IMR-90 (cell line): ENCODE data around the gene CEP95. TPM values are rescaled to one million over a fixed set of nuclear protein-coding genes. Genes with fewer than 3 reads are reported as not detected.

Experiments used
- ATAC-seq: fragments of 200-7000 bp; cut with Tn5 transposase; 2 replicates; pipeline ENCODE4 v1.9.1; 2020; ENCODE audit warnings: low read depth, mild to moderate bottlenecking, moderate library complexity
- BruUV-seq: library from RNA; stranded (reverse); fragments of 400-500 nt; replicated peaks from 2 replicates; lab custom pipeline; 2021; lab: Mats Ljungman, UMichigan
- CTCF ChIA-PET: fragments of 300-600 bp; formaldehyde crosslinking; extraction: SDS; loops from one replicate; lab custom pipeline; 2021; ENCODE audit warnings: antibody characterized with exemption; lab: Yijun Ruan, JAX
- POLR2A ChIA-PET: fragments of 300-600 bp; sonication (Branson Sonifier 250); formaldehyde crosslinking; loops from one replicate; lab custom pipeline; 2022; ENCODE audit warnings: antibody characterized with exemption; ENCODE audit not compliant: unreplicated experiment; lab: Charles Lee
- DNase-seq: peaks from one replicate; pipeline ENCODE4 v3.0.0; 2013
- H2AFZ ChIP-seq: replicated peaks from 2 replicates; pipeline ENCODE3; 2013; ENCODE audit warnings: low read length, mild to moderate bottlenecking; ENCODE audit not compliant: poor library complexity
- H2AK5ac ChIP-seq: 2 replicates; pipeline ENCODE4 v1.6.1; 2013; ENCODE audit warnings: low read depth, low read length, inconsistent platforms
- H2AK9ac ChIP-seq: replicated peaks from 2 replicates; pipeline ENCODE3; 2013; ENCODE audit warnings: mild to moderate bottlenecking, low read depth, low read length, moderate library complexity; ENCODE audit not compliant: poor library complexity
- H2BK120ac ChIP-seq: 2 replicates; pipeline ENCODE4 v1.6.1; 2013; ENCODE audit warnings: low read depth, low read length, inconsistent platforms
- H2BK15ac ChIP-seq: 3 replicates; pipeline ENCODE4 v1.6.1; 2013; ENCODE audit warnings: low read depth, low read length, inconsistent platforms
- H2BK20ac ChIP-seq: 2 replicates; pipeline ENCODE4 v1.6.1; 2013; ENCODE audit warnings: low read depth, mild to moderate bottlenecking, inconsistent platforms, low read length, moderate library complexity
- H2BK5ac ChIP-seq: 2 replicates; pipeline ENCODE4 v1.6.1; 2013; ENCODE audit warnings: mild to moderate bottlenecking, low read depth, low read length, inconsistent platforms; ENCODE audit not compliant: poor library complexity, severe bottlenecking
- H3K14ac ChIP-seq: replicated peaks from 2 replicates; pipeline ENCODE4 v1.6.1; 2013; ENCODE audit warnings: low read depth, low read length, inconsistent platforms
- H3K18ac ChIP-seq: 2 replicates; pipeline ENCODE4 v1.6.1; 2013; ENCODE audit warnings: low read depth, low read length, control low read depth
- H3K23ac ChIP-seq: 2 replicates; pipeline ENCODE4 v1.6.1; 2013; ENCODE audit warnings: low read depth, low read length, inconsistent platforms
- H3K27ac ChIP-seq: 2 replicates; pipeline ENCODE4 v1.5.1; 2013; ENCODE audit warnings: mild to moderate bottlenecking, control low read depth, low read length; ENCODE audit not compliant: insufficient read depth
- H3K27me3 ChIP-seq: 2 replicates; pipeline ENCODE4 v1.6.1; 2013; ENCODE audit warnings: low read length; ENCODE audit not compliant: control insufficient read depth, insufficient read depth
- H3K36me3 ChIP-seq: 2 replicates; pipeline ENCODE4 v1.6.1; 2013; ENCODE audit warnings: low read length, mixed read lengths; ENCODE audit not compliant: control insufficient read depth, insufficient read depth
- H3K4ac ChIP-seq: 2 replicates; pipeline ENCODE4 v1.6.1; 2013; ENCODE audit warnings: low read depth, low read length, inconsistent platforms
- H3K4me1 ChIP-seq: 2 replicates; pipeline ENCODE4 v1.6.1; 2013; ENCODE audit warnings: low read length, mixed read lengths; ENCODE audit not compliant: control insufficient read depth, insufficient read depth
- H3K4me2 ChIP-seq: 2 replicates; pipeline ENCODE4 v1.6.1; 2013; ENCODE audit warnings: low read depth, mild to moderate bottlenecking, control low read depth, low read length, moderate library complexity
- H3K4me3 ChIP-seq: 2 replicates; pipeline ENCODE4 v1.5.1; 2013; ENCODE audit warnings: low read depth, mild to moderate bottlenecking, control low read depth, low read length, moderate library complexity; ENCODE audit not compliant: insufficient read depth
- H3K56ac ChIP-seq: 2 replicates; pipeline ENCODE4 v1.6.1; 2013; ENCODE audit warnings: low read length, inconsistent platforms; ENCODE audit not compliant: insufficient read depth; ENCODE audit errors: extremely low read depth
- H3K79me1 ChIP-seq, 2 experiments: 2 replicates each; pipeline ENCODE4 v1.6.1; 2013; ENCODE audit warnings: low read length in 2 of 2, inconsistent platforms in 1 of 2, low read depth in 1 of 2
- H3K9ac ChIP-seq: 2 replicates; pipeline ENCODE4 v1.6.1; 2013; ENCODE audit warnings: low read depth, low read length, control low read depth
- H3K9me1 ChIP-seq: 2 replicates; pipeline ENCODE4 v1.6.1; 2013; ENCODE audit warnings: low read length, inconsistent platforms; ENCODE audit not compliant: insufficient read depth
- H3K9me3 ChIP-seq: 2 replicates; pipeline ENCODE4 v1.6.1; 2013; ENCODE audit warnings: low read length; ENCODE audit not compliant: control insufficient read depth, insufficient read depth
- H4K20me1 ChIP-seq: 2 replicates; pipeline ENCODE4 v1.6.1; 2013; ENCODE audit warnings: low read length, inconsistent platforms; ENCODE audit not compliant: insufficient read depth
- H4K5ac ChIP-seq: 2 replicates; pipeline ENCODE4 v1.6.1; 2013; ENCODE audit warnings: mild to moderate bottlenecking, low read depth, low read length, control low read depth
- H4K8ac ChIP-seq, 2 experiments: 2 replicates each; pipeline ENCODE4 v1.6.1; 2013; ENCODE audit warnings: low read depth in 2 of 2, low read length in 2 of 2, control low read depth in 1 of 2, inconsistent platforms in 1 of 2
- H4K91ac ChIP-seq: 2 replicates; pipeline ENCODE4 v1.6.1; 2013; ENCODE audit warnings: low read depth, low read length, inconsistent platforms; ENCODE audit not compliant: insufficient read depth
- BHLHE40 ChIP-seq: fragments of 150-350 bp; IDR thresholded peaks from 2 replicates; pipeline ENCODE4 v1.6.1; 2016; ENCODE audit warnings: mild to moderate bottlenecking, low read depth, low read length
- CHD1 ChIP-seq: IDR thresholded peaks from 2 replicates; pipeline ENCODE4 v1.6.1; 2012; ENCODE audit warnings: low read depth, low read length, improper control_type of control experiment
- CTCF ChIP-seq: conservative IDR thresholded peaks from 2 replicates; pipeline ENCODE4 v1.5.1; 2012; ENCODE audit warnings: mild to moderate bottlenecking, low read depth, low read length, improper control_type of control experiment
- ELK1 ChIP-seq: fragments of 150-350 bp; IDR thresholded peaks from 2 replicates; pipeline ENCODE4 v1.6.1; 2016; ENCODE audit warnings: low read depth, mild to moderate bottlenecking, low read length, moderate library complexity, borderline replicate concordance
- FOS ChIP-seq: fragments of 150-350 bp; IDR thresholded peaks from 2 replicates; pipeline ENCODE4 v1.6.1; 2016; ENCODE audit warnings: low read depth, low read length
- POLR2A ChIP-seq: IDR thresholded peaks from 2 replicates; pipeline ENCODE4 v1.6.1; 2012; ENCODE audit warnings: mild to moderate bottlenecking, low read depth, low read length
- USF2 ChIP-seq: fragments of 150-350 bp; IDR thresholded peaks from 2 replicates; pipeline ENCODE4 v1.6.1; 2017; ENCODE audit warnings: mild to moderate bottlenecking, antibody characterized with exemption, low read length, low read depth
- WGBS, 2 experiments: methylation state at CpG; one replicate each; pipeline versions ENCODE4 v1.1.5 to v1.1.7; 2013; ENCODE audit warnings: missing lambda C conversion rate in 2 of 2; ENCODE audit not compliant: insufficient read length in 1 of 2; ENCODE audit errors: extremely low coverage in 2 of 2; 5-methylcytosine and 5-hydroxymethylcytosine counted together
- dilution Hi-C: fragments of 300-500 bp; cut with HindIII; formaldehyde crosslinking; loops from one replicate; pipeline ENCODE4 v1.14.3; 2018; ENCODE audit warnings: low sequenced_read_pairs; ENCODE audit not compliant: unreplicated experiment
- in situ Hi-C: fragments of 300-500 bp; cut with MboI; formaldehyde crosslinking; loops from 3 replicates; pipeline ENCODE4 v1.14.3; 2019; ENCODE audit warnings: low sequenced_read_pairs, inconsistent platforms, mixed read lengths
- intact Hi-C: fragments of 100-400 bp; cut with micrococcal nuclease; formaldehyde crosslinking; loops from 2 replicates; pipeline ENCODE4 v1.10.0; 2022
- polyA plus RNA-seq, 3 experiments: library from polyadenylated mRNA; depleted of rRNA; stranded (reverse); fragments of >200 nt; gene quantifications; 2 replicates each; pipeline ENCODE4 v1.2.3, GENCODE V29; 2012; ENCODE audit warnings: low replicate concordance in 1 of 3
- total RNA-seq: library from RNA; depleted of rRNA; stranded (reverse); fragments of >200 nt; gene quantifications from 2 replicates; pipeline ENCODE4 v1.2.3, GENCODE V29; 2012

CEP95 gene
- total and polyA plus RNA-seq, 2 of the 4 experiments (the other 2 are of a cell fraction), result 6.1 to 13.6 TPM

GRCh38 chr17:64534187-64534586, 27.4 kb downstream of the CEP95 start:
- Histone ChIP-seq H2BK120ac (no peak overlapping the region), H3K9me1 (peaks cover 20% of the 10 kb centered on the region; the same call in 1 of the 2 replicates), H3K27ac (no peak overlapping the region), H3K79me1 (peaks cover 3 to 58% of the 10 kb centered on the region in 2 experiments; a peak in 3 of 4 replicates), H3K56ac (no peak overlapping the region), H4K5ac (no peak overlapping the region), H3K9ac (no peak overlapping the region), H3K18ac (no peak overlapping the region), H2BK20ac (no peak overlapping the region), H2BK5ac (no peak overlapping the region), H2AFZ (no peak overlapping the region), H4K20me1 (peaks cover 56% of the 10 kb centered on the region), H3K36me3 (peaks cover 54% of the 10 kb centered on the region), H3K9me3 (no peaks in the 10 kb centered on the region), H4K91ac (no peak overlapping the region), H3K23ac (no peak overlapping the region), H2BK15ac (no peak overlapping the region), H3K4me2 (no peak overlapping the region), H2AK5ac (no peak overlapping the region), H3K4me3 (no peak overlapping the region), H4K8ac (peak overlapping the region in 1 of 2 experiments; percentile 12; a peak in 1 of 4 replicates), H3K4me1 (no peaks in the 10 kb centered on the region), H3K4ac (no peak overlapping the region), H3K14ac (no peak overlapping the region), H3K27me3 (no peaks in the 10 kb centered on the region), H2AK9ac (no peak overlapping the region)
- POLR2A ChIA-PET, result no interaction called here
- CTCF ChIA-PET, result no interaction called here
- peak; percentile 4; the same call in 1 of the 2 replicates for ATAC-seq
- no peak for DNase-seq
- TF ChIP-seq CHD1 (no peak), CTCF (peak; percentile 16; the same call in 1 of the 2 replicates), BHLHE40 (no peak), POLR2A (0 out of 2 replicates have a peak, but pooled peaks have one; percentile 0), USF2 (no peak), FOS (no peak), ELK1 (no peak)
- no TSS peak for BruUV-seq
- dilution Hi-C loops, result no loop called here
- WGBS, 2 experiments, result no CpG with 5 or more reads among the region's 3 CpGs
- in situ Hi-C loops, result no loop called here
- intact Hi-C loops, result no loop called here
